ENCODE measurements around the gene MSANTD3.

MSANTD3 gene

DNA sequence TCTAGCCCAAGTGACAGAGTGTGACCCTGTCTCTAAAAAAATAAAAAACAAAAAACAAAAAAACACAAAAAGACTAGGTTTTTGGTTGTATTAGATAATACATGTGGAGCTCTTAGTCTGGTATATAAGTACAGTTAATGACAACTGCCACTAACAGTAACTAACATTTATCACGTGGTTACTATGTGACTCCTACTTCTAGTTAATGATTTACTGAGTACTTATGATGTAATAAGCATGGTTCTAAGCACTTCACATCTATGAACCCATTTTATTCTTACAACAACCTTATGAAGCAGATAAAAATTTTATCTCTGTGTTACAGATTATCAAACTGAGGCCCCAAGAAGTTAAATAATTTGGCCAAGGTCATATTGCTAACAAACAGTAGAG is 39.9 kb downstream of the MSANTD3 start:
- no peak for DNase-seq

- no peak for DNase-seq
Measured at GRCh38 chr9:100468041-100468440, 41.1 kb downstream of the MSANTD3 start.

- no peak for DNase-seq
Measured at GRCh38 chr9:100472268-100472667, 45.3 kb downstream of the MSANTD3 start.

DNA sequence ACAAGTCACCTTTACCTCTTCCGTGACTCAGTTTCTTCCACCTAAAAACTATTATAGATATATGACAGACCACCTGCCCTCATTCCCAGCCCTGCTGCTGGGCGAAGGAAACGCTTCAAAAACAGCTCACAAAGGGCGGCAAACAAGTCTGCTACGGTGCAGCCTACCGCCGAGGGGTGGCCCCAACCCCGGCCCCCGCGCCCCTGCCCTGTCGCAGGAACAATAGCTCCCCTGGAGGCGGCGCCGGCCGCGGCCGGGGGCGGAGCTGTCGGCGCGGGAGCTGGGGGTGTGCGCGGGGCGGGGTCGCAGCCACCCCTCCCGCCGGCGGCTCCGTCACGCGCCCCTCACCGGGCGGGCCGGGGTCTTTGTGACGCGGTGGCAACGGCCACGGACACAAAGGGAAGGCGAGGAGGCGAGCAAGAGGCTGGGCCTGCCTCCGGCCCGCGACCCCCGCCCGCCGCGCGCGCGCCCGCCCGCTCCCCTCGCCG is 45.9 kb downstream of the MSANTD3 start, which contains the start of gene TMEFF1:
Gene TMEFF1 (plus strand): TSS at position 362 of the 488 bp plus-strand sequence. CDS start 396 bp downstream, outside the sequence.
- peak; percentile 51 for DNase-seq

GRCh38 chr9:100473276-100474081 is 46.5 kb downstream of the MSANTD3 start:
- peak; percentile 25 for DNase-seq

GRCh38 chr9:100474082-100474923 is 47.4 kb downstream of the MSANTD3 start:
- no peak for DNase-seq

DNA sequence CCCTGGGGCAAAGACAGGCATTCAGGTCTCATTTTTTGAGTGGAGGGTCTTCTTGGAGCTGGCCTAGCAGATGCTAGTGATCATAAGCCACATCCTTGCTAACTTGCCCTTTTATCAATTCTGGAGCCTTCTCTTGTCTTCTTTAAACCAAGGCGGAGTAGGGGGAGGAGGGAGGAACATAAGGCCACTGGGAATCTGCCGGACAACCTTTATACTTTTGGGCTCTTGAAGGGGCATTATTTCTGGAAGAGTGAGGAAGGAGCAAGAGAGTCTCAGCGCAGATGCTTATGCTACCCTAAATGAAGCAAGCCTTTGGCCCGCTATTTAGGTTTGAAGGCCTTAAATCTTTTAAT is 48.0 kb downstream of the MSANTD3 start:
- no peak for DNase-seq

- no peak for DNase-seq
Measured at GRCh38 chr9:100477241-100477640, 50.3 kb downstream of the MSANTD3 start.

GRCh38 chr9:100478192-100478591 is 51.2 kb downstream of the MSANTD3 start:
- DNase-seq, result no peak

GRCh38 chr9:100479820-100480219 is 52.9 kb downstream of the MSANTD3 start:
- DNase-seq, result no peak

DNA sequence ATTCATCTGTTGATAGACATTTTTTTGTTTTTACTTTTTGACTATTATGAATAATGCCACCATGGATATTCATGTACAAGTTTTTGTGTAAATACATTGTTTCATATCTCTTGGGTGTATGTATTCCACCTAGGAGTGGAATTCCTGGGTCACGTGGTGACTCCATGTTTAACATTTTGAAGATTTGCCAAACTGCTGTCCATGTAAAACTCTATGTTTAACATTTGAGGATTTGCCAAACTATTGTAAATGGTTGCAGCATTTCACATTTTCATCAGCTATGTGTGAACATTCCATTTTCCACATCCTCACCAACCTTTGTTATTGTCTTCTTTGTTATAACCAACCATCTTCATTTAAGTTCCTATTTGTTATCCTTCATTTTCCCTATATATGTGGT is 58.3 kb downstream of the MSANTD3 start:
- no peak for DNase-seq

- DNase-seq, result no peak
Measured at GRCh38 chr9:100486479-100487176, 59.7 kb downstream of the MSANTD3 start.

DNA sequence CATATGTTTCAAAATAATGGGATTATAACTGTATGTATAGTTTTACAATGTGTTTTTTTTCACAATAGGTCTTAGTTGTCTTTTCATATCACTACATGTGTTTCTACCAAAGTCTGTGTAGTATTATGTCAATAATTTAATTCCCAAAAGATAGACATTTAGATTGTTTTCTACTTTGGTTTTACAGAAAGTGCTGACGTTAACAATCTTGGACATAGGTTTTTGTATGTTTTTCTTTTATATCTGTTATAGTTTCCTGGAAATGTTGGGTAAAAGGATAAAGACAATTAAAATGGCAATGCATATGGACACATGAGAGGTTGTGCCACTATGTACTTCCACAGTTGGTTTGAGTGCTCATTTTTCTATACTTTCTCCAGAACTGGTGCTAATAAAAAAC is 61.2 kb downstream of the MSANTD3 start:
- no peak for DNase-seq

GRCh38 chr9:100489836-100490235 is 62.9 kb downstream of the MSANTD3 start:
- DNase-seq, result no peak

GRCh38 chr9:100492952-100493351 is 66.0 kb downstream of the MSANTD3 start:
- DNase-seq, result no peak

GRCh38 chr9:100498592-100498991 is 71.6 kb downstream of the MSANTD3 start:
- DNase-seq, result no peak

- no peak for DNase-seq
Measured at GRCh38 chr9:100499460-100499859, 72.5 kb downstream of the MSANTD3 start.

GRCh38 chr9:100499866-100500265 is 72.9 kb downstream of the MSANTD3 start:
- DNase-seq, result no peak
